ENCODE measurements around the gene SENP5. TPM values are rescaled to one million over a fixed set of nuclear protein-coding genes. Genes with fewer than 3 reads are reported as not detected.

Gene SENP5
- total and polyA plus RNA-seq, 9 of the 15 experiments (the other 6 are each of a cell fraction or from before 2014, with no cell fraction given) = 18.3 to 59.7 (median 35.8) TPM

- TF ChIP-seq BRD4 (IDR thresholded peaks at IDR 0.05) (no peak), ZNF232 (CRISPR knock-in tag; IDR thresholded peaks at IDR 0.05) (no peak), THRA (IDR thresholded peaks at IDR 0.05) (no peak), RBM25 (IDR thresholded peaks at IDR 0.05; ENCODE audit: low read depth, low read length, severe bottlenecking) (peak; percentile 60), U2AF2 (optimal IDR thresholded peaks at IDR 0.05; ENCODE audit: low read depth, low read length) (no peak), PCBP1 (IDR thresholded peaks at IDR 0.05; ENCODE audit: low read depth, low read length, poor library complexity, severe bottlenecking) (no peak), BCOR (IDR thresholded peaks at IDR 0.05) (peak; percentile 53), ZNF395 (CRISPR knock-in tag; IDR thresholded peaks at IDR 0.05) (no peak), JUNB (CRISPR knock-in tag; conservative IDR thresholded peaks at IDR 0.05) (no peak), TRIM28 (IDR thresholded peaks at IDR 0.05) (peak; percentile 53; the same call in 1 of the 2 replicates), EWSR1 (IDR thresholded peaks at IDR 0.05; ENCODE audit: borderline replicate concordance, low read depth, partially characterized antibody) (no peak), TCF15 (CRISPR knock-in tag; IDR thresholded peaks at IDR 0.05) (no peak), ZNF586 (CRISPR knock-in tag; conservative IDR thresholded peaks at IDR 0.05) (no peak), HDAC1 (IDR thresholded peaks at IDR 0.05) (no peak), RBM15 (IDR thresholded peaks at IDR 0.05; ENCODE audit: insufficient read depth, low read length) (no peak), CBX3 (IDR thresholded peaks at IDR 0.05; ENCODE audit: borderline replicate concordance in 1 of 2, low read length in 2 of 2) (peak in 1 of 2 experiments; percentile 72; a peak in 2 of 3 replicates), EHMT2 (IDR thresholded peaks at IDR 0.05) (no peak), RFX5 (IDR thresholded peaks at IDR 0.05; ENCODE audit: low read depth, low read length) (no peak), SAFB (IDR thresholded peaks at IDR 0.05; ENCODE audit: borderline replicate concordance, low read depth, low read length) (no peak)
- TF ChIP-seq, protein P1, sequence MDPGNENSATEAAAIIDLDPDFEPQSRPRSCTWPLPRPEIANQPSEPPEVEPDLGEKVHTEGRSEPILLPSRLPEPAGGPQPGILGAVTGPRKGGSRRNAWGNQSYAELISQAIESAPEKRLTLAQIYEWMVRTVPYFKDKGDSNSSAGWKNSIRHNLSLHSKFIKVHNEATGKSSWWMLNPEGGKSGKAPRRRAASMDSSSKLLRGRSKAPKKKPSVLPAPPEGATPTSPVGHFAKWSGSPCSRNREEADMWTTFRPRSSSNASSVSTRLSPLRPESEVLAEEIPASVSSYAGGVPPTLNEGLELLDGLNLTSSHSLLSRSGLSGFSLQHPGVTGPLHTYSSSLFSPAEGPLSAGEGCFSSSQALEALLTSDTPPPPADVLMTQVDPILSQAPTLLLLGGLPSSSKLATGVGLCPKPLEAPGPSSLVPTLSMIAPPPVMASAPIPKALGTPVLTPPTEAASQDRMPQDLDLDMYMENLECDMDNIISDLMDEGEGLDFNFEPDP (CRISPR knock-in tag; IDR thresholded peaks at IDR 0.05) = no peak
- TF ChIP-seq, protein P2, sequence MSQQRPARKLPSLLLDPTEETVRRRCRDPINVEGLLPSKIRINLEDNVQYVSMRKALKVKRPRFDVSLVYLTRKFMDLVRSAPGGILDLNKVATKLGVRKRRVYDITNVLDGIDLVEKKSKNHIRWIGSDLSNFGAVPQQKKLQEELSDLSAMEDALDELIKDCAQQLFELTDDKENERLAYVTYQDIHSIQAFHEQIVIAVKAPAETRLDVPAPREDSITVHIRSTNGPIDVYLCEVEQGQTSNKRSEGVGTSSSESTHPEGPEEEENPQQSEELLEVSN (IDR thresholded peaks at IDR 0.05; ENCODE audit: borderline replicate concordance in 1 of 2, extremely low read depth in 1 of 2, insufficient read depth in 1 of 2, insufficient read length in 1 of 2, low read depth in 1 of 2, low read length in 1 of 2, poor library complexity in 1 of 2, severe bottlenecking in 1 of 2) = no peak
Measured at GRCh38 chr3:196971094-196971698, 103.5 kb downstream of the SENP5 start (continued).

Data from K562 (cell line).